A549 (cell line): ENCODE data around the gene TMEM19.

Experiments used
- FOSL2 ChIP-seq, 2 experiments: fragments of 450-650 bp in 1 of 2; fragments of >200 bp in 1 of 2; sonication (Bioruptor Twin) in 1 of 2; formaldehyde crosslinking; IDR thresholded peaks; 2 replicates each; pipeline versions ENCODE4 v1.5.0 to v1.6.1; 2016 to 2020; ENCODE audit warnings: mild to moderate bottlenecking in 1 of 2, moderate library complexity in 1 of 2
- KDM1A ChIP-seq: fragments of 200-600 bp; sonication (generic); IDR thresholded peaks from 2 replicates; pipeline ENCODE4 v1.6.1; 2016; ENCODE audit warnings: low read depth, mild to moderate bottlenecking
- NFE2L2 ChIP-seq: fragments of 150-350 bp; conservative IDR thresholded peaks from 2 replicates; pipeline ENCODE4 v1.6.1; 2014; ENCODE audit warnings: low read length
- POLR2AphosphoS2 ChIP-seq: conservative IDR thresholded peaks from 2 replicates; pipeline ENCODE4 v1.6.1; 2012; ENCODE audit warnings: low read length, improper control_type of control experiment, inconsistent platforms
- RNF2 ChIP-seq: fragments of 200-600 bp; sonication (generic); IDR thresholded peaks from 2 replicates; pipeline ENCODE4 v1.6.1; 2016; ENCODE audit warnings: low read depth, mild to moderate bottlenecking, antibody characterized with exemption, moderate library complexity, borderline replicate concordance
- TF ChIP-seq, protein P1 (sequence below): fragments of >200 bp; sonication (Bioruptor Twin); formaldehyde crosslinking; IDR thresholded peaks from 3 replicates; pipeline ENCODE4 v1.5.1; 2016
- TF ChIP-seq, protein P2 (sequence below): fragments of 250-450 bp; sonication (Bioruptor Pico); IDR thresholded peaks from 2 replicates; pipeline ENCODE4 v1.5.0; 2021; ENCODE audit warnings: mild to moderate bottlenecking, moderate library complexity, borderline replicate concordance
- TF ChIP-seq, protein P3 (sequence below): fragments of 200-600 bp; sonication (generic); IDR thresholded peaks from 2 replicates; pipeline ENCODE4 v1.6.1; 2016; ENCODE audit warnings: antibody characterized with exemption, mild to moderate bottlenecking, moderate library complexity
- TF ChIP-seq, protein P4 (sequence below): IDR thresholded peaks from 2 replicates; pipeline ENCODE4 v1.6.1; 2012

DNA sequence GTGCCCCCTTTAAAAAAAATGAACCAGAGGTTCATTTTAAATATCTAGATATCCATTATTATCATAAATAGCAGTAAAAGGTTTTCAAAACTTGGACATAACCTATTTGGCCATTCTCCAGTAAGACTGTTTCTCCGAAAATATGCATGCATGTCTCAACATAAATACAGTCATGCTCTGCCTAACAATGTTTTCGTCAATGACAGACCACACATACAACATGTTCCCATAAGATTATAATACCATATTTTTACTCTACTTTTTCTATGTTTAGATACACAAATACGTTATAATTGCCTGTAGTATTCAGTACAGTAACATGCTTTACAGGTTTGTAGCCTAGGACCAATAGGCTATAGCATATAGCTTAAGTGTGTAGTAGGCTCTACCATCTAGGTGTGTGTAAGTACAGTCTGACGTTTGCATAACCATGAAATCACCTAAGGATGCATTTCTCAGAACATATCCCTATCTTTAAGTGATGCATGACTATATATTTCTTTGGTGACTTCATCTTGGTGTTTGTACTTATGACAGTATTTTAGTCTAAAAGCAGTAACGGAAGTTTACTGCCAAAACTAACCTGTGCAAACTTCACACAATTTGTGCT lies 3.2 kb downstream of the TMEM19 start:
- TF ChIP-seq RNF2 (no peak), POLR2AphosphoS2 (no peak), KDM1A (no peak), FOSL2 (IDR thresholded peaks at IDR 0.05) (no peak), FOSL2 (CRISPR knock-in tag; IDR thresholded peaks at IDR 0.05) (no peak), NFE2L2 (no peak)
- TF ChIP-seq, protein P1, sequence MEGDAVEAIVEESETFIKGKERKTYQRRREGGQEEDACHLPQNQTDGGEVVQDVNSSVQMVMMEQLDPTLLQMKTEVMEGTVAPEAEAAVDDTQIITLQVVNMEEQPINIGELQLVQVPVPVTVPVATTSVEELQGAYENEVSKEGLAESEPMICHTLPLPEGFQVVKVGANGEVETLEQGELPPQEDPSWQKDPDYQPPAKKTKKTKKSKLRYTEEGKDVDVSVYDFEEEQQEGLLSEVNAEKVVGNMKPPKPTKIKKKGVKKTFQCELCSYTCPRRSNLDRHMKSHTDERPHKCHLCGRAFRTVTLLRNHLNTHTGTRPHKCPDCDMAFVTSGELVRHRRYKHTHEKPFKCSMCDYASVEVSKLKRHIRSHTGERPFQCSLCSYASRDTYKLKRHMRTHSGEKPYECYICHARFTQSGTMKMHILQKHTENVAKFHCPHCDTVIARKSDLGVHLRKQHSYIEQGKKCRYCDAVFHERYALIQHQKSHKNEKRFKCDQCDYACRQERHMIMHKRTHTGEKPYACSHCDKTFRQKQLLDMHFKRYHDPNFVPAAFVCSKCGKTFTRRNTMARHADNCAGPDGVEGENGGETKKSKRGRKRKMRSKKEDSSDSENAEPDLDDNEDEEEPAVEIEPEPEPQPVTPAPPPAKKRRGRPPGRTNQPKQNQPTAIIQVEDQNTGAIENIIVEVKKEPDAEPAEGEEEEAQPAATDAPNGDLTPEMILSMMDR = no peak
- TF ChIP-seq, protein P2, sequence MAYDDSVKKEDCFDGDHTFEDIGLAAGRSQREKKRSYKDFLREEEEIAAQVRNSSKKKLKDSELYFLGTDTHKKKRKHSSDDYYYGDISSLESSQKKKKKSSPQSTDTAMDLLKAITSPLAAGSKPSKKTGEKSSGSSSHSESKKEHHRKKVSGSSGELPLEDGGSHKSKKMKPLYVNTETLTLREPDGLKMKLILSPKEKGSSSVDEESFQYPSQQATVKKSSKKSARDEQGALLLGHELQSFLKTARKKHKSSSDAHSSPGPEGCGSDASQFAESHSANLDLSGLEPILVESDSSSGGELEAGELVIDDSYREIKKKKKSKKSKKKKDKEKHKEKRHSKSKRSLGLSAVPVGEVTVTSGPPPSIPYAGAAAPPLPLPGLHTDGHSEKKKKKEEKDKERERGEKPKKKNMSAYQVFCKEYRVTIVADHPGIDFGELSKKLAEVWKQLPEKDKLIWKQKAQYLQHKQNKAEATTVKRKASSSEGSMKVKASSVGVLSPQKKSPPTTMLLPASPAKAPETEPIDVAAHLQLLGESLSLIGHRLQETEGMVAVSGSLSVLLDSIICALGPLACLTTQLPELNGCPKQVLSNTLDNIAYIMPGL (CRISPR knock-in tag) = no peak
- TF ChIP-seq, protein P3, sequence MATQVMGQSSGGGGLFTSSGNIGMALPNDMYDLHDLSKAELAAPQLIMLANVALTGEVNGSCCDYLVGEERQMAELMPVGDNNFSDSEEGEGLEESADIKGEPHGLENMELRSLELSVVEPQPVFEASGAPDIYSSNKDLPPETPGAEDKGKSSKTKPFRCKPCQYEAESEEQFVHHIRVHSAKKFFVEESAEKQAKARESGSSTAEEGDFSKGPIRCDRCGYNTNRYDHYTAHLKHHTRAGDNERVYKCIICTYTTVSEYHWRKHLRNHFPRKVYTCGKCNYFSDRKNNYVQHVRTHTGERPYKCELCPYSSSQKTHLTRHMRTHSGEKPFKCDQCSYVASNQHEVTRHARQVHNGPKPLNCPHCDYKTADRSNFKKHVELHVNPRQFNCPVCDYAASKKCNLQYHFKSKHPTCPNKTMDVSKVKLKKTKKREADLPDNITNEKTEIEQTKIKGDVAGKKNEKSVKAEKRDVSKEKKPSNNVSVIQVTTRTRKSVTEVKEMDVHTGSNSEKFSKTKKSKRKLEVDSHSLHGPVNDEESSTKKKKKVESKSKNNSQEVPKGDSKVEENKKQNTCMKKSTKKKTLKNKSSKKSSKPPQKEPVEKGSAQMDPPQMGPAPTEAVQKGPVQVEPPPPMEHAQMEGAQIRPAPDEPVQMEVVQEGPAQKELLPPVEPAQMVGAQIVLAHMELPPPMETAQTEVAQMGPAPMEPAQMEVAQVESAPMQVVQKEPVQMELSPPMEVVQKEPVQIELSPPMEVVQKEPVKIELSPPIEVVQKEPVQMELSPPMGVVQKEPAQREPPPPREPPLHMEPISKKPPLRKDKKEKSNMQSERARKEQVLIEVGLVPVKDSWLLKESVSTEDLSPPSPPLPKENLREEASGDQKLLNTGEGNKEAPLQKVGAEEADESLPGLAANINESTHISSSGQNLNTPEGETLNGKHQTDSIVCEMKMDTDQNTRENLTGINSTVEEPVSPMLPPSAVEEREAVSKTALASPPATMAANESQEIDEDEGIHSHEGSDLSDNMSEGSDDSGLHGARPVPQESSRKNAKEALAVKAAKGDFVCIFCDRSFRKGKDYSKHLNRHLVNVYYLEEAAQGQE = no peak
- TF ChIP-seq, protein P4, sequence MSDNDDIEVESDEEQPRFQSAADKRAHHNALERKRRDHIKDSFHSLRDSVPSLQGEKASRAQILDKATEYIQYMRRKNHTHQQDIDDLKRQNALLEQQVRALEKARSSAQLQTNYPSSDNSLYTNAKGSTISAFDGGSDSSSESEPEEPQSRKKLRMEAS = no peak
